ENCODE results near the gene NEDD9.

Gene NEDD9

DNA sequence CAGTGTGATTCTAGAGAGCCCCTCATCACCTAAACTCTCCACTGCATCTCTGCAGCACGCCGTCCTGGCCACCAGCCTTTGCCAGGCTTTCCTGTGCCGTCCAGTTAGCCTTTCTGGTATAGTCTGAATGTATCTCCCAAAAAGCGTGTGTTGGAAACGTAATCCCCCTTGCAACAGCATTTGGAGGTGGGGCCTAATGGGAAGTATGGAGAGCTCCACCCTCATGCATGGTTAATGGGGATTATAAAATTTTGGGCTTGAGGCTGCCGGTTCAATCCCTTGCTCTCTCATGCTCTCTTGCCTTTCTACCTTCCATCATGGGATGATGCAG lies 53.4 kb downstream of the NEDD9 start:
- TF ChIP-seq EZH2phosphoT487 (IDR thresholded peaks at IDR 0.05; ENCODE audit: borderline replicate concordance, low read length): no peak
- TF ChIP-seq, protein P1, sequence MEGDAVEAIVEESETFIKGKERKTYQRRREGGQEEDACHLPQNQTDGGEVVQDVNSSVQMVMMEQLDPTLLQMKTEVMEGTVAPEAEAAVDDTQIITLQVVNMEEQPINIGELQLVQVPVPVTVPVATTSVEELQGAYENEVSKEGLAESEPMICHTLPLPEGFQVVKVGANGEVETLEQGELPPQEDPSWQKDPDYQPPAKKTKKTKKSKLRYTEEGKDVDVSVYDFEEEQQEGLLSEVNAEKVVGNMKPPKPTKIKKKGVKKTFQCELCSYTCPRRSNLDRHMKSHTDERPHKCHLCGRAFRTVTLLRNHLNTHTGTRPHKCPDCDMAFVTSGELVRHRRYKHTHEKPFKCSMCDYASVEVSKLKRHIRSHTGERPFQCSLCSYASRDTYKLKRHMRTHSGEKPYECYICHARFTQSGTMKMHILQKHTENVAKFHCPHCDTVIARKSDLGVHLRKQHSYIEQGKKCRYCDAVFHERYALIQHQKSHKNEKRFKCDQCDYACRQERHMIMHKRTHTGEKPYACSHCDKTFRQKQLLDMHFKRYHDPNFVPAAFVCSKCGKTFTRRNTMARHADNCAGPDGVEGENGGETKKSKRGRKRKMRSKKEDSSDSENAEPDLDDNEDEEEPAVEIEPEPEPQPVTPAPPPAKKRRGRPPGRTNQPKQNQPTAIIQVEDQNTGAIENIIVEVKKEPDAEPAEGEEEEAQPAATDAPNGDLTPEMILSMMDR (IDR thresholded peaks at IDR 0.05; ENCODE audit: low read depth, low read length, poor library complexity, severe bottlenecking): no peak
- no peak overlapping the region for H3K4me2 ChIP-seq (ENCODE audit: low read length)
- H3K4me3 ChIP-seq (ENCODE audit: low read length): no peak overlapping the region
- no peaks in the 10 kb centered on the region for H3K79me2 ChIP-seq (ENCODE audit: control insufficient read depth, low read length)
- no peaks in the 10 kb centered on the region for H3K36me3 ChIP-seq (ENCODE audit: control insufficient read depth, low read length)
- no peak overlapping the region for H3K27ac ChIP-seq (ENCODE audit: low read depth, low read length)
- H4K20me1 ChIP-seq (ENCODE audit: control insufficient read depth, insufficient read depth, low read depth, low read length): no peaks in the 10 kb centered on the region
- H3F3A ChIP-seq (ENCODE audit: control insufficient read depth, insufficient read depth): no peaks in the 10 kb centered on the region
- H3K9me3 ChIP-seq (ENCODE audit: control insufficient read depth, insufficient read depth, low read length): no peaks in the 10 kb centered on the region
- no peaks in the 10 kb centered on the region for H3K27me3 ChIP-seq (ENCODE audit: control insufficient read depth, low read length)
- no peaks in the 10 kb centered on the region for H3K4me1 ChIP-seq (ENCODE audit: control insufficient read depth, low read length)
- H3K9me2 ChIP-seq (replicated peaks; ENCODE audit: control insufficient read depth, low read length): no peaks in the 10 kb centered on the region

DNA sequence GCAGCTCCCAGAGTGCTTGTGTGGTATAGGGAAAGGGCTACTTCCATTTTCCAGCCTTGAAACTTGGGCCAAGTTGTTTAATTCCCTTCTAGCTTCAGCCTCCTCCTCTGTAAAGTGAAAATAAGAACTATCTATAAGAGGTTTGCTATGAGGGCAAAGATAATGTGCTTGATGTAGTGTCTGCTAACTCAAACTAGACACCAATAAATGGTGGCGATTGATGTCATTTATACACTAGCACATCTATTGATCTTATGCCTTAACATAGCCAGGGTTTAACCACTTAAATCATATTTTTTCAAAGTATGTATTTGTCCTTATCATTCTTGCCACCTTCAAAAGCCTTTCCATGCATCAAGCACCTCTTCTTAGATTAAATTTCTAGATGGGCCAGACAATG lies 55.2 kb downstream of the NEDD9 start:
- H4K20me1 ChIP-seq (ENCODE audit: control insufficient read depth, insufficient read depth, low read depth, low read length): no peaks in the 10 kb centered on the region
- TF ChIP-seq, protein P1 (IDR thresholded peaks at IDR 0.05; ENCODE audit: low read depth, low read length, poor library complexity, severe bottlenecking): no peak
- no peak for TF ChIP-seq EZH2phosphoT487 (IDR thresholded peaks at IDR 0.05; ENCODE audit: borderline replicate concordance, low read length)
- peaks cover 4% of the 10 kb centered on the region for H3K4me1 ChIP-seq (ENCODE audit: control insufficient read depth, low read length)
- H3K4me3 ChIP-seq (ENCODE audit: low read length): no peak overlapping the region
- H3K9me2 ChIP-seq (replicated peaks; ENCODE audit: control insufficient read depth, low read length): no peaks in the 10 kb centered on the region
- no peak overlapping the region for H3K27ac ChIP-seq (ENCODE audit: low read depth, low read length)
- H3K4me2 ChIP-seq (ENCODE audit: low read length): no peak overlapping the region
- no peaks in the 10 kb centered on the region for H3K27me3 ChIP-seq (ENCODE audit: control insufficient read depth, low read length)
- no peaks in the 10 kb centered on the region for H3K36me3 ChIP-seq (ENCODE audit: control insufficient read depth, low read length)
- no peaks in the 10 kb centered on the region for H3F3A ChIP-seq (ENCODE audit: control insufficient read depth, insufficient read depth)
- no peaks in the 10 kb centered on the region for H3K79me2 ChIP-seq (ENCODE audit: control insufficient read depth, low read length)
- no peaks in the 10 kb centered on the region for H3K9me3 ChIP-seq (ENCODE audit: control insufficient read depth, insufficient read depth, low read length)

DNA sequence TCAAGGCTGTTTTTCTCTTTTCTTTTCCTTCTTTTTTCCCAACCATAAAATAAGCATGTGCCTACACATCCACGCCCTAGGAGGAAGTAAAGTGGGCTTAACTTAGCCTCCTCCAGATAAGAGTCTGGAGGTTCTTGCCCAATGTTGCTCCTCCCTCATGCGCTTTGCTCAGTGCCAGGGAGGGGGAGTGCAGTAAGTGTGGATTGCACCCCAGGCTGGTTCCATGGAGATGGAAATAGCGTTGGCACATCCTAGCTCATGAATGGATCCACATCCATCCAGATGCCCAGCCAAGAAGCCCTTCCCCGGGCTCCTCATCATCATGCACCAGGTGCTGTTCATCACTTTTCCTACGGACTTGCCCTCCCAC lies 58.2 kb downstream of the NEDD9 start:
- H3K4me3 ChIP-seq (ENCODE audit: low read length): no peak overlapping the region
- no peak overlapping the region for H3K27ac ChIP-seq (ENCODE audit: low read depth, low read length)
- no peaks in the 10 kb centered on the region for H3K79me2 ChIP-seq (ENCODE audit: control insufficient read depth, low read length)
- H4K20me1 ChIP-seq (ENCODE audit: control insufficient read depth, insufficient read depth, low read depth, low read length): no peaks in the 10 kb centered on the region
- TF ChIP-seq EZH2phosphoT487 (IDR thresholded peaks at IDR 0.05; ENCODE audit: borderline replicate concordance, low read length): no peak
- TF ChIP-seq, protein P1 (IDR thresholded peaks at IDR 0.05; ENCODE audit: low read depth, low read length, poor library complexity, severe bottlenecking): no peak
- H3K36me3 ChIP-seq (ENCODE audit: control insufficient read depth, low read length): no peaks in the 10 kb centered on the region
- H3K9me2 ChIP-seq (replicated peaks; ENCODE audit: control insufficient read depth, low read length): no peaks in the 10 kb centered on the region
- no peaks in the 10 kb centered on the region for H3K9me3 ChIP-seq (ENCODE audit: control insufficient read depth, insufficient read depth, low read length)
- H3K27me3 ChIP-seq (ENCODE audit: control insufficient read depth, low read length): no peaks in the 10 kb centered on the region
- no peak overlapping the region for H3K4me2 ChIP-seq (ENCODE audit: low read length)
- no peaks in the 10 kb centered on the region for H3F3A ChIP-seq (ENCODE audit: control insufficient read depth, insufficient read depth)
- peaks cover 5% of the 10 kb centered on the region for H3K4me1 ChIP-seq (ENCODE audit: control insufficient read depth, low read length)
